ENCODE measurements around the gene PTBP3.

DNA sequence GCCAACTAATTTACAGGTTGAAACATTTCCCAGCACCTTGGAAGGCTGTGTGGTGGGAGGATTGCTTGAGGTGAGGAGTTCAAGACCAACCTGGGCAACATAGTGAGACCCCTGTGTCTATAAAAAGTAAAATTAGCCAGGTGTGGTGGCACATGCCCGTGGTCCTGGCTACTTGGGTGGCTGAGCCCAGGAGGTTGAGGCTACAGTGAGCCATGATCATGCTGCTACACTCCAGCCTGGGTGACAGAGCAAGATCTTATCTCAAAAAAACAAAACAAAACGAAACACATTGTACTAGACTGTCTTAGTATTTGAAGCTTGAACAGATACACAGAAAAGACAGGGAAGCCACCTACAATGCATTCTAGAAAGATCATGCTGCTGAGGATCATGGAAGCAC lies 43.7 kb upstream of the PTBP3 start:
- TF ChIP-seq EZH2 (IDR thresholded peaks at IDR 0.05; ENCODE audit: low read depth): no peak
- TF ChIP-seq, protein P1, sequence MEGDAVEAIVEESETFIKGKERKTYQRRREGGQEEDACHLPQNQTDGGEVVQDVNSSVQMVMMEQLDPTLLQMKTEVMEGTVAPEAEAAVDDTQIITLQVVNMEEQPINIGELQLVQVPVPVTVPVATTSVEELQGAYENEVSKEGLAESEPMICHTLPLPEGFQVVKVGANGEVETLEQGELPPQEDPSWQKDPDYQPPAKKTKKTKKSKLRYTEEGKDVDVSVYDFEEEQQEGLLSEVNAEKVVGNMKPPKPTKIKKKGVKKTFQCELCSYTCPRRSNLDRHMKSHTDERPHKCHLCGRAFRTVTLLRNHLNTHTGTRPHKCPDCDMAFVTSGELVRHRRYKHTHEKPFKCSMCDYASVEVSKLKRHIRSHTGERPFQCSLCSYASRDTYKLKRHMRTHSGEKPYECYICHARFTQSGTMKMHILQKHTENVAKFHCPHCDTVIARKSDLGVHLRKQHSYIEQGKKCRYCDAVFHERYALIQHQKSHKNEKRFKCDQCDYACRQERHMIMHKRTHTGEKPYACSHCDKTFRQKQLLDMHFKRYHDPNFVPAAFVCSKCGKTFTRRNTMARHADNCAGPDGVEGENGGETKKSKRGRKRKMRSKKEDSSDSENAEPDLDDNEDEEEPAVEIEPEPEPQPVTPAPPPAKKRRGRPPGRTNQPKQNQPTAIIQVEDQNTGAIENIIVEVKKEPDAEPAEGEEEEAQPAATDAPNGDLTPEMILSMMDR (conservative IDR thresholded peaks at IDR 0.05): no peak
